GM21367 (cell line): ENCODE measurements around the gene CFAP97.
"Not testable (repeated sequence)": the region's sequence is repeated elsewhere in the genome, so short reads cannot be mapped to it uniquely, and the experiment has no call there.

Experiments
- ATAC-seq: cut with Tn5 transposase; IDR thresholded peaks from one replicate; pipeline ENCODE4 v1.9.1; 2021; ENCODE audit not compliant: unreplicated experiment

Gene CFAP97

GRCh38 chr4:185224597-185224996, 20.8 kb upstream of the CFAP97 start:
- ATAC-seq = no peak

DNA sequence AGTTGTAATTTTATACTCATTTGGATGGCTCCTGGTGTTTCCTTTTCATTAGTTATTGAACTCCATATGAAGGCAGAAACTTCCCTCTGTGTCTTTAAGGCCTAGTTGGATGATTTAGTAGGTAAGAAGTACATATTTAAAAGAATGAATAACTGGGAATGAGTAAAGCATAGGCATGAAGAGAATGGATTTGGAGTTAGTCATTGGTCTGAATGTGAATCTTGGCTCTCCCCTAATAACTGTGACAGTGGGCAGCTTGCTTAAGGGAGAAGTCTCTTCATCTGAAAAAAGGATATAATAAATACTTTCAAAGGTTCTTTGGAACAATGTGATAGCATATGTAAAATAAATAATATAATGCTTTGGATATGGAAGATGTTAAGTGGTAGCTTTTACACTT, 18.8 kb upstream of the CFAP97 start:
- ATAC-seq = no peak

DNA sequence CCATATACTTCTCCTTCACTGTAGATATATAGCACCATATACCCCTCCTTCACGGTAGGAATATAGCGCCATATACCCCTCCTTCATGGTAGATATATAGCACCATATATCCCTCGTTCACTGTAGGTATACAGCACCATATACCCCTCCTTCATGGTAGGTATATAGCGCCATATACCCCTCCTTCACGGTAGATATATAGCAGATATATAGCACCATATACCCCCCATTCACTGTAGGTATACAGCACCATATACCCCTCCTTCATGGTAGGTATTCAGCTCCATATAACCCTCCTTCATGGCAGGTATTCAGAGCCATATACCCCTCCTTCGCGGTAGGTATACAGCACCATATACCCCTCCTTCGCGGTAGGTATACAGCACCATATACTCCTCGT, 18.1 kb upstream of the CFAP97 start:
- ATAC-seq = no peak

GRCh38 chr4:185221491-185221890, 17.7 kb upstream of the CFAP97 start:
- no peak for ATAC-seq

DNA sequence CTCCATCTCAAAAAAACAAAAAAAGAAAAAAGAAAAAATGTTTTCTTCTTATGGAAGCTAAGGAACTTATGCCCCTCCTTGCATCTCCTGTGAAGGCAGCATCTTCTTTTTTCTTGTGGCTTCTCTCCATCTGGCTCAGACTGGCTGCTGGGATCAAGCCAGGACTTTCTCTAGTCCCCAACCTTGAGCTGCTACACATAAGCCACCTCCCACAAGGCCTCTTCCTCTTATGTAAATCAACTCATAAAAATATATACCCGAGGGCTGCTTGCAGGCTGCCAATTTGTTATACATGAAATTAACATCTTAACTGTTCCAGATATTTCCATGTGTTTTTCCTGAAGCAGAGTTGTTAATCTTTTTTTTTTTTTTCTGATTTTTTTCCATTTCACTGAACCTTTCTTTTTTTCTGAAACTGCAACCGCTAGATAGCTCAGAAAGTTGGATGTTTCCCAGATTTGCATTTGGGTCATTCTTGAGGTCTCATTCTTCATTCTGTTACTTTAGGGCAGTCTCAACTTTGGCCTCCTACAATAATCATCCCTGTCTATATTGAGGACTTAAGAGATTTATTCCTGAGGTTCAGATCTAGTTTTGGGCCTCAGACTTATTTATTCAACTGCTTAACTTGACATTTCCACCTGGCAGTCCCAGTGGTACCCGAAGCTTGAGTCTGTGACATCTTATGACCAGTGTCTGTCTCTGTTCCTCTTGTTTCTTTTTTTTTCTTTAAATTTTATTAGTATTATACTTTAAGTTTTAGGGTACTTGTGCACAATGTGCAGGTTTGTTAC, 15.9 kb upstream of the CFAP97 start:
- peak; percentile 65 for ATAC-seq

DNA sequence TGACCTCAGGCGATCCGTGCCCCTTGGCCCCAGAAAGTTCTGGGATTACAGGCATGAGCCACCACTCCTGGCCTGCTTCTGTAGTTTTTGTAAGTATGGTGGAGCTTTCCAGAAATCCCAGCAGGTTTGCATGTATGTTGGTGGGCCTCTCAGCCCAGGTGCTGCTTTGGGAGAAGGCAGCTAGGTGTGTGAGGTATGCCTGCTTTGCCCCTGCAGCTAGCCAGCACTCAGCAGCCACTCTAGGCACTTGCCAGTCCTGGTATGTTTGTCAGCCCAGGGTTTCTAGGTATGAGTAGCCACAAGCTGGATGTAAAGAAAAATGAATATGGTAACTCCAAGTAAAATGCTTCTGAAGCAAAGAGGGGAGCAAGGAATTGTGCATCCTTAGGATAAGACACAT, 14.5 kb upstream of the CFAP97 start:
- ATAC-seq = no peak

DNA sequence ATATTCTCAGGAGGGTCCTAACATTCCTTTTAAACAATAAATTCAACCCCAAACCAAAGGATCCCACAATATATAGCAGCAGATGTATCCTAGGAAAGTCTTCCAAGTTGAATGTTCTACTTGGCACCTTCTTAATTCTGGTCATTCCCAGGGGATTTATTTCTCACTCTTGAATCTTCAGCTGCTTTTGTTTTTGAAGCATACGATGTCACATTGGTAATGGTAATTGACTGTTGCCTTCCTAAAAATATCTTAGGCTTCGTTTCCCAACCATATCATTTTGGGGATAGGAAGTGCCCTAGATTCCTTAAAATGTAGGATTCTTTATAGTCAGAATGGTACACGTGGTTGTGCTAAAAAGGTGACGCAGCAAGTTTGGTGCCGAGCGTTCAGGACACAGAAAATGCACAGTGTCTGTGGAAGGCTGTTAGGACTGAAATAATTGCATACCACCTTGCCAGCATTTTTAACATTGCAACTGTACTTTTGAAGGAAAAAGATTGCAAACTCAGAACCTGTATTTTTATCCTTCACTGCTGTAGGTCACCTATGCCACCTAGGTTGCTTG, 13.7 kb upstream of the CFAP97 start:
- no peak for ATAC-seq

GRCh38 chr4:185215261-185215660, 11.5 kb upstream of the CFAP97 start:
- no peak for ATAC-seq

- peak; percentile 44 for ATAC-seq
These were observed 10.1 kb upstream of the CFAP97 start for GRCh38 chr4:185213877-185214276.

GRCh38 chr4:185212581-185212980, 8.8 kb upstream of the CFAP97 start:
- no peak for ATAC-seq

GRCh38 chr4:185211641-185212040, 7.8 kb upstream of the CFAP97 start:
- ATAC-seq = no peak

- ATAC-seq = no peak
These were observed 7.2 kb upstream of the CFAP97 start for GRCh38 chr4:185211035-185211434.

DNA sequence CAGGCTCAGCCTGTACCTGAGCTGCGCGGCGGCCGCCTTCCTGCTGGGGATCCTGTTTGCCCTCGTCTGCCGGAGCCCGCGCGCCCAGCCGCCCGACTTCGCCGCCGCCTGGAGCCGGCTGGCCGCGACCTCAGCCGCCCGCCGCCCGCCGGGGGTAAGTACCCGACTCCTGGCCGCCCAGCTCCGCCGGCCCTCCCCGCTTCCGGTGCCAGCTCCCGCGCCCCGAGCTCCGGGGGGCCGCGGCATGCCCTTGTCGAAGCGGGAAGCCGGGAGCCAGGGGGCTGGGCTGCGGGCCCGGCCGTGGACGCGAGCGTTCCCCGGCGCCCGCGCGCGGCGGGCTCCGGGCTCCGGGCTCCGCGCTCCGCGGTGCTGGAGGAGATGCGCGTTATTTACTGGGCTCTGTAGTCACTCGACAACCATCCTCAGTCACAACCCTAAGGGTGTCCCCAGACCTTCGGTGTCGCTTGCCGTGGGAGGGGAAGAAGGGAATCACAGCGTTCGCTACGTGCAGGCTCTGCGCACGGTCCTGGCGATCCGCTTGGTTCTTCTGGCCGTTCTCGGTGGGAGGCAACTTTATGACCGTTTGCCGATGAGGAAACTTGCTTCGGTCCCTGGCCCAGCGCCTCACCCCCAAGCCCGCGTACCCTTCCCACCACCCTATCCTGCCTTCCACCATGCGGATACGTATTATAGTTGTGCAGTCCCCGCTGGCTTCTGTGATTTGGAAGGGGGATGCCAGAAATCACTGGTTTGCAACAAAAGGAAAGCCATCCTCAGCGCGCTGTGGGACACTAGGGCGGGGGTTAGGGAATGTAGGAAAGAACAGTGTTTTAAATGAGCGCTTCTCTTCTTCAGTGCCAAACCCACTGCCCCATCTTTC, 6.5 kb upstream of the CFAP97 start:
- peak; percentile 4 for ATAC-seq

DNA sequence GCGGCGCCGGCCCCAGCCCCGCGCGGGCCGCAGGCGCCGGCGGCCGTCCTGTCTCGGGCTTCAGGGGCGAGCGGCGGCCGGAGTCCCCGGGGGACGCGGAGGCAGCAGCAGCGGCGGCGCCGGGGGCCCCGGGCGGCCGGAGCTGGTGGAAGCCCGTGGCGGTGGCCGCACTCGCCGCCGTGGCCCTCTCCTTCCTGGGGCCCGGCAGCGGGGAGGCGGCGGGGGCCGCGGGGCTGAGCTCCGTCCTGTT, 6.0 kb upstream of the CFAP97 start:
- peak; percentile 7 for ATAC-seq

DNA sequence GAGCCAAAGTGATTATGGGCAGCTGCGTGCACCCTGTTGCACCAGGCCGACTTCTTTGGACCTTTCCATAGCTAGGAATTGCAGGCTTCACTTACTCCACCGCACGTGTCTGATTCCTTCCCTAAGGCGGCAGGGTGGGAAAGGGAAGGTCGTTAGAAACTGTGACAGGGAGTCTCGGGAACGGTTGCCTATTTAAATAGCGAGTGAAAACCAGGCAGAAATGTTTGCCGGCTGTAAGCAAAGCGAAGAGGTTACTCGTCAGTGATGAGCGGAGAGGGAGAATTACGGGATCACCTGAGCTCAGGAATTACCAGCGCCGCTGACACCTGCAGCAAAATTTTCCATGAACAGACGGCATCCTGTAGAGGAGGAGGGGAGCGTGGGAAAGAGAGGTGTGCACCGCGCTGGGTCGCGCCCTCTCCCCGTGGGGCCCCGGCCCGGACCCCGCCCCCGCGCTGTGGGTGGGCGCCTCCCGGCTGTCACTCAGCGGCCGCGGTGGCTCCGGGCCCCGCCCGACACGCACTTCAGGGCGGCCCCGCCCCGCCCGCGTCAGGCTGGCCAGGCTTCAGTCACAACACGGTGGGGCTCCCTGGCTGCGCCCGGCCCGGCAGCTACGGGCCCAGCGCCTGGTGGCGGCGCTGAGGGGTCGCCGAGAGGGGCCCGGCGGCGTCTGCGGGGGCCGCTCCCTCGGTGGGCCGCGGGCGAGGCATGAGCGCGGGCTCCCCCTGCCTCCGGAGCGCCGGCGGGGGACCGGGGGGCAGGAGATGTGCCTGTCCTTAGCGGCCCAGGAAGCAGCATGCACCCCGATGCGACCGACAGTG, 5.4 kb upstream of the CFAP97 start, which contains the start of gene SNX25:
Gene SNX25, plus strand, starts transcription at position 568 of the 821 bp plus-strand sequence. Its CDS starts 229 bp downstream, at position 797.
- peak; percentile 56 for ATAC-seq

GRCh38 chr4:185207466-185207865, 3.7 kb upstream of the CFAP97 start:
- no peak for ATAC-seq

GRCh38 chr4:185205697-185206342, 2.0 kb upstream of the CFAP97 start:
- ATAC-seq = no peak

GRCh38 chr4:185205073-185205472, 1.3 kb upstream of the CFAP97 start:
- not testable (repeated sequence) for ATAC-seq

- ATAC-seq = no peak
These were observed 574 bp upstream of the CFAP97 start for GRCh38 chr4:185204238-185204910.

DNA sequence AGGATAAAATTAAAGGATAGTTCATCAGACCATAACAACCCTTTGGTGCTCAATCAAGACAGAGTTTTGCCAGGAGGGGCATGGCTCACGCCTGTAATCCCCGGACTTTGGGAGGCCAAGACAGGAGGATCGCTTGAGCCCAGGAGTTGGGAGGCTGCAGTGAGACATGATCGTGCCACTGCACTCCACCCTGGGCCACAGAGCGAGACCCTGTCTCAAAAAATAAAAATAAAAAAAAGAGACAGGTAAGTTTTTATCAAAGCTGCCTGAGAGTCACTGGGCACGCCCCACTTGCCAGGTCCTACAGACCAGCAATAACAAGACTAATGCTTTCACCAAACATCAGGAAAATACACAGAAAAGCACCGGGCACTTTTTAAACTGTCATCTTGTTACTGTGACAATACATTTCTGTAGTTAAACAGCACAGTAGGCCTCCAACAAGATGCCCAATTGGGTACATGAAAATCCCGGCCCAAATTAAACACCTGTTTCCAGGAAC, 765 bp downstream of the CFAP97 start:
- peak; percentile 4 for ATAC-seq
